ENCODE results near the gene CEACAM1.
"Not testable (repeated sequence)": the region's sequence is repeated elsewhere in the genome, so short reads cannot be mapped to it uniquely, and the experiment has no call there.

Gene CEACAM1

DNA sequence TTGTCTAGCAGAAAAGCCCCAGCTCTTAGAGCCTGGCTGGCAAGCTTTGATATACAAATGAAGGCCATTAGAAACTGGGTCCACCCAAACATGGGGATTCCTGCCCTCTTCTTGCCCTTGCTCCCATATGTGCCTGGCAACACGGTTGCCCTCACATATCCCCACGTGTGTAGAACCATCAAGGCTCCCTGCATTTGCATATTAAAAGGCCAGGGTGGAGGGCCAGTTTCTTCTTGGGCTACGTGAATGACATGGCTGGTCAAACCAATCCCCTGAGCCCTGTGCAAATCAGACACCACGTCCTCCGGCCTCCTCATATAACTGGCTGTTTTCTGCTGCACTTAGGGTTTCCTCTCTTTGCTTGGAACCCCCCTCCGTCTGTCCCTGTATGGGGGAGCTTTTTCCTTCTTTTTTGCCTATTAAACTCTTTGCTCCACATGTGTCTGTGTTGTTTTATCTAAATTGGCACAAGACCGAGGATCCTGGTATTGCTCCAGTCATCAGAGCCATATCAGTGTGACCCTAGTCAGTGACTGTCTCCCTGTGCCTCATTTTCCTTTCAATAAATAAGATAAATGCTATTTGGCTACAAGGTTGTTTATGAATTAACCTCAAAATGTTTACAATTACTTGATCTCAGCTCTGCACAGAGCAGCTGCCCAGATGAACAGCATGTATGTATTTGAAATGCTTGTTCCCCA lies 30.3 kb upstream of the CEACAM1 start:
- H3K36me3 ChIP-seq, result no peaks in the 10 kb centered on the region

DNA sequence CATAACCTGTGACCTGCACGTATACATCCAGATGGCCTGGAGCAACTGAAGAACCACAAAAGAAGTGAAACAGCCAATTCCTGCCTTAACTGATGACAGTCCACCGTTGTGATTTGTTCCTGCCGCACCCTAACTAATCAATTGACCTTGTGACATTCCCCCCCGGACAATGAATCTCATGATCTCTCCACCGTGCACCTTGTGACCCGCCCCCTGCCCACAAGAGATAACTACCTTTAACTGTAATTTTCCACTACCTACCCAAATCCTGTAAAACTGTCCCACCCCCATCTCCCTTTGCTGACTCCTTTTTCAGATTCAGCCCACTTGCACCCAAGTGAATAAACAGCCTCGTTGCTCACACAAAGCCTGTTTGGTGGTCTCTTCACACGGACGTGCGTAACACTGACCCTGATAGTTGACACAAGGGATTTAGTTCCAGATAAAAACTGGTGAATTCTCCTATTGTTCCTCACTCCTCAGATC lies 29.1 kb upstream of the CEACAM1 start:
- H3K27me3 ChIP-seq (ENCODE audit: insufficient read depth, low read depth, severe bottlenecking); H3K4me3 ChIP-seq (ENCODE audit: low read depth, low read length); H3K36me3 ChIP-seq; H3K27ac ChIP-seq; H3K9me3 ChIP-seq (ENCODE audit: severe bottlenecking); DNase-seq: not testable (repeated sequence)

More for the DNA sequence above, 30.3 kb upstream of the CEACAM1 start:
- no peaks in the 10 kb centered on the region for H3K9me3 ChIP-seq (ENCODE audit: severe bottlenecking)
- TF ChIP-seq, protein P1, sequence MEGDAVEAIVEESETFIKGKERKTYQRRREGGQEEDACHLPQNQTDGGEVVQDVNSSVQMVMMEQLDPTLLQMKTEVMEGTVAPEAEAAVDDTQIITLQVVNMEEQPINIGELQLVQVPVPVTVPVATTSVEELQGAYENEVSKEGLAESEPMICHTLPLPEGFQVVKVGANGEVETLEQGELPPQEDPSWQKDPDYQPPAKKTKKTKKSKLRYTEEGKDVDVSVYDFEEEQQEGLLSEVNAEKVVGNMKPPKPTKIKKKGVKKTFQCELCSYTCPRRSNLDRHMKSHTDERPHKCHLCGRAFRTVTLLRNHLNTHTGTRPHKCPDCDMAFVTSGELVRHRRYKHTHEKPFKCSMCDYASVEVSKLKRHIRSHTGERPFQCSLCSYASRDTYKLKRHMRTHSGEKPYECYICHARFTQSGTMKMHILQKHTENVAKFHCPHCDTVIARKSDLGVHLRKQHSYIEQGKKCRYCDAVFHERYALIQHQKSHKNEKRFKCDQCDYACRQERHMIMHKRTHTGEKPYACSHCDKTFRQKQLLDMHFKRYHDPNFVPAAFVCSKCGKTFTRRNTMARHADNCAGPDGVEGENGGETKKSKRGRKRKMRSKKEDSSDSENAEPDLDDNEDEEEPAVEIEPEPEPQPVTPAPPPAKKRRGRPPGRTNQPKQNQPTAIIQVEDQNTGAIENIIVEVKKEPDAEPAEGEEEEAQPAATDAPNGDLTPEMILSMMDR (IDR thresholded peaks at IDR 0.05; ENCODE audit: low read depth, low read length), result no peak
- H3K27me3 ChIP-seq (ENCODE audit: insufficient read depth, low read depth, severe bottlenecking), result no peaks in the 10 kb centered on the region
- DNase-seq, result no peak
- no peak overlapping the region for H3K27ac ChIP-seq
- H3K4me3 ChIP-seq (ENCODE audit: low read depth, low read length), result no peak overlapping the region

DNA sequence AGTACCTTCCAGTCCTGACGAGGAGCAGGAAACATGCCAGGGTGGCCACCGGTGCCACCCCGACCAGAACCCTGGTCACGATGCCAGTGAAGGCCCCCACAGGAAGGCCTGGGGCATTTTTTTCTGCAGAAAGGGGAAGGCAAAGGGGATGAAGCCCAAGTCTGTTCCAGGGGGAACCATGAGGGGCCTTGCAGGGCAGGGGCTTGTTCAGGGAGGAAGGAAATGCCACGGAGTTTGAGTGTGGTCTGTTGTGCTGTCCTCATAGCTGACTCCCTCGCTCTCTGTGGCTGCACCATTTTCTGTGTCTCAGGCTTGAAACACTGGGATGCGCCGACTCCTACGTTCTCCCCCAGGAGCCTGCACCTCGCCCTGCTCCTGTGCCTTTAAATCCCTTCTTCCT lies 27.5 kb upstream of the CEACAM1 start:
- H3K36me3 ChIP-seq, result no peaks in the 10 kb centered on the region
- H3K27ac ChIP-seq, result no peak overlapping the region
- H3K27me3 ChIP-seq (ENCODE audit: insufficient read depth, low read depth, severe bottlenecking), result no peaks in the 10 kb centered on the region
- no peak for DNase-seq
- H3K9me3 ChIP-seq (ENCODE audit: severe bottlenecking), result no peaks in the 10 kb centered on the region
- TF ChIP-seq, protein P1 (IDR thresholded peaks at IDR 0.05; ENCODE audit: low read depth, low read length), result no peak
- H3K4me3 ChIP-seq (ENCODE audit: low read depth, low read length), result no peak overlapping the region

DNA sequence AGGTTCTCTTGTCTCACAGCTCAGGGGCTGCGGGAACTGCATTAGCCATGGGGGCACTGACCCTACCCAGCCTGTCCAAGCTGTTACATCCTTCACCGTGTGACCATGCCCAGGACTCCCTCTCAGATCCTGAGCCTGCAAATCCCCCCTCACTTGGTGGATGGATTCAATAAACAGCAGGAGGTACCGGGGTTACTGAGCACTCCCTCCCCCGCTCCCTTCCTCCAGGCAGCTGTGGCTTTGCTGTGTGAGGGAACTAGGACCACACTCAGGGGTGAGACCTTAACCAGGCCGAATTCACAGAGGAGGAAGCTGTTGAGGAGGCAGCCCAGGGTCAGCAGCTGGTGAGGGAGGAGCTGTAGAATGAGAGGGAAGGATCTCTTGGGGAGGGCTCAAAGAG lies 27.0 kb upstream of the CEACAM1 start:
- peak; percentile 55 for DNase-seq
- Histone ChIP-seq H3K27me3 (ENCODE audit: insufficient read depth, low read depth, severe bottlenecking) (no peaks in the 10 kb centered on the region), H3K4me3 (ENCODE audit: low read depth, low read length) (no peak overlapping the region), H3K27ac (no peak overlapping the region), H3K36me3 (no peaks in the 10 kb centered on the region), H3K9me3 (ENCODE audit: severe bottlenecking) (no peaks in the 10 kb centered on the region)
- TF ChIP-seq, protein P1 (IDR thresholded peaks at IDR 0.05; ENCODE audit: low read depth, low read length), result no peak

DNA sequence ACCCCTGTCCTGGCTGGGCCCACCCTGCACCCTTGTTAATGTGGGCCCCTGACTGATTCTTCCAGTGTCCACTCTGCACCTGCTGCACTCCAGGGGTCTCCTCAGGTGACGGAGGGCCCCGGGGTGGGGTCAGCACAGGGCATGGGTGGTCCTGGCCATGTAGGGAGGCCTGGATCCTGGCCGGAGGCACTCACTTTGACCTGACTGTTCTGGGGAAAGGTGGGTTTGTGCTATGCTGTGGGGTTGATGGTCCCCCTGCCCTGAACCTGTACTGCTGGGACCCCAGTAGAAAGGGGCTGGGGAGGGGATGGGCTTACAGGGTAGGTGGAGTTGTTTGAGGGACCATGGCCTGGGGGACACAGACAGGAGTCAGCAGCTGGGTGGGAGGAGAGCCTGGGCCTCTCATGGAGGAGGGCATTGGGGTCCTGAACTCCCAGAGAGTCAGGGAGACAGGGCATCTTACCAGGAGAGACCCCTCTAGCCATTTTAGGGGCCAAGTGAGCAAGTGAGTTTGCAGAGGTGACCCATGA lies 25.8 kb upstream of the CEACAM1 start:
- no peak overlapping the region for H3K4me3 ChIP-seq (ENCODE audit: low read depth, low read length)
- peaks cover 2% of the 10 kb centered on the region for H3K9me3 ChIP-seq (ENCODE audit: severe bottlenecking)
- no peak overlapping the region for H3K27ac ChIP-seq
- H3K27me3 ChIP-seq (ENCODE audit: insufficient read depth, low read depth, severe bottlenecking), result no peaks in the 10 kb centered on the region
- no peak for DNase-seq
- TF ChIP-seq, protein P1 (IDR thresholded peaks at IDR 0.05; ENCODE audit: low read depth, low read length), result no peak
- H3K36me3 ChIP-seq, result no peaks in the 10 kb centered on the region

DNA sequence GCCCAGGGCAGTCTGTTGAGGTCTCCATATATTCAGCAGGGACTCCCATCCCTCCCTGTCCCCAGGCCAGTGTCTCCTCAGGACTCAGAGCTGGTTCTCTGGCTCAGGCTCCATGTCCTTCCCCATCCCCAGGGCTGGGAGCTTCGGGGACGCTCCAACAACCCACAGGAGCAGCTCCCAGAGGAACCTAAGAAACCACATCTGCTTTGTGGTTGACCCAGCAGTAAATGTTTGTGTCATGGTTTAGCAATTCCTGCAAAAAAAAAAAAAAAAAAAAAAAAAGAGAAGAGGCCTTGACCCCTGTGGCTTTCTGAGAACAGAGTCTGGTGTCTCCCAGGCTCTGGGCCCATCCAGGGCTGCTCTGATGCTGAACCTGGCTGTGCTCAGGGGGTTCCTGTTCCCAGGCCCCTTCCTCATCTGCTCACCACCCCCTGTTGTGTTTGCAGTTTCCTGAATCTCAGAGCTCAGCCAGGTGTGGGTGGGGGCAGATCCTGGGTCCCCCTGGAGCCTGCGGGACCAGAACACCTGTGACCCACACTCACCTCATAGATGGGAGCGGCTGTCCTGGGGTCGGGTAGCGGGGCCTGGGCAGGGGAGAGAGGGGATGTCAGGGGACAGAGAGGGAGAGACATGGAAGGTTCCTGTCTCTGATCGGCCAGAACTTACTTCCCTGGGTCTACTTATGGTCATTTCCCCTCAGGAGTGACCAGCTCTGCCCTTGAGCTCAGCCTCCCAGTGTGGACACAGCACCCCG lies 25.2 kb upstream of the CEACAM1 start:
- no peak overlapping the region for H3K4me3 ChIP-seq (ENCODE audit: low read depth, low read length)
- peaks cover 3% of the 10 kb centered on the region for H3K9me3 ChIP-seq (ENCODE audit: severe bottlenecking)
- no peak overlapping the region for H3K27ac ChIP-seq
- peaks cover 2% of the 10 kb centered on the region for H3K27me3 ChIP-seq (ENCODE audit: insufficient read depth, low read depth, severe bottlenecking)
- H3K36me3 ChIP-seq, result no peaks in the 10 kb centered on the region
- TF ChIP-seq, protein P1 (IDR thresholded peaks at IDR 0.05; ENCODE audit: low read depth, low read length), result no peak
- no peak for DNase-seq

All from WERI-Rb-1 (cell line).